ENCODE data around the gene STEAP1.
A peak's percentile ranks its signal among the peaks of the same experiment; 100 is the strongest.
"Not testable (repeated sequence)": the region's sequence is repeated elsewhere in the genome, so short reads cannot be mapped to it uniquely, and the experiment has no call there.

Gene STEAP1

GRCh38 chr7:90178166-90178565 lies 23.9 kb downstream of the STEAP1 start:
- peaks cover 8% of the 10 kb centered on the region for H3K4me1 ChIP-seq (ENCODE audit: control insufficient read depth, low read depth, low read length)
- H3K36me3 ChIP-seq (ENCODE audit: control insufficient read depth, low read depth, low read length), result no peaks in the 10 kb centered on the region
- H3K27me3 ChIP-seq (ENCODE audit: control insufficient read depth, insufficient read depth, low read length), result no peaks in the 10 kb centered on the region
- H3K9me3 ChIP-seq (ENCODE audit: control insufficient read depth, low read depth, low read length), result no peaks in the 10 kb centered on the region
- H3K4me3 ChIP-seq (ENCODE audit: low read length), result no peak overlapping the region
- no peak overlapping the region for H3K9ac ChIP-seq (ENCODE audit: low read length)
- H3K27ac ChIP-seq (ENCODE audit: low read length), result no peak overlapping the region

- Histone ChIP-seq H3K4me1 (ENCODE audit: control insufficient read depth, low read depth, low read length) (peaks cover 8% of the 10 kb centered on the region), H3K36me3 (ENCODE audit: control insufficient read depth, low read depth, low read length) (no peaks in the 10 kb centered on the region), H3K27ac (ENCODE audit: low read length) (no peak overlapping the region), H3K4me3 (ENCODE audit: low read length) (no peak overlapping the region), H3K9me3 (ENCODE audit: control insufficient read depth, low read depth, low read length) (no peaks in the 10 kb centered on the region), H3K9ac (ENCODE audit: low read length) (no peak overlapping the region), H3K27me3 (ENCODE audit: control insufficient read depth, insufficient read depth, low read length) (no peaks in the 10 kb centered on the region)
These were observed 24.5 kb downstream of the STEAP1 start for GRCh38 chr7:90178679-90179278.

- Histone ChIP-seq H3K27me3 (ENCODE audit: control insufficient read depth, insufficient read depth, low read length) (no peaks in the 10 kb centered on the region), H3K4me1 (ENCODE audit: control insufficient read depth, low read depth, low read length) (peaks cover 8% of the 10 kb centered on the region), H3K9ac (ENCODE audit: low read length) (no peak overlapping the region), H3K27ac (ENCODE audit: low read length) (no peak overlapping the region), H3K4me3 (ENCODE audit: low read length) (no peak overlapping the region), H3K9me3 (ENCODE audit: control insufficient read depth, low read depth, low read length) (no peaks in the 10 kb centered on the region), H3K36me3 (ENCODE audit: control insufficient read depth, low read depth, low read length) (no peaks in the 10 kb centered on the region)
These were observed 25.8 kb downstream of the STEAP1 start for GRCh38 chr7:90180011-90180585.

- H3K27ac ChIP-seq (ENCODE audit: low read length), result peak overlapping the region; percentile 10
- no peak overlapping the region for H3K9ac ChIP-seq (ENCODE audit: low read length)
- H3K36me3 ChIP-seq (ENCODE audit: control insufficient read depth, low read depth, low read length), result no peaks in the 10 kb centered on the region
- H3K27me3 ChIP-seq (ENCODE audit: control insufficient read depth, insufficient read depth, low read length), result no peaks in the 10 kb centered on the region
- H3K9me3 ChIP-seq (ENCODE audit: control insufficient read depth, low read depth, low read length), result no peaks in the 10 kb centered on the region
- H3K4me3 ChIP-seq (ENCODE audit: low read length), result no peak overlapping the region
- peaks cover 8% of the 10 kb centered on the region for H3K4me1 ChIP-seq (ENCODE audit: control insufficient read depth, low read depth, low read length)
These were observed 26.4 kb downstream of the STEAP1 start for GRCh38 chr7:90180649-90181048.

- no peak overlapping the region for H3K9ac ChIP-seq (ENCODE audit: low read length)
- H3K27me3 ChIP-seq (ENCODE audit: control insufficient read depth, insufficient read depth, low read length), result no peaks in the 10 kb centered on the region
- no peaks in the 10 kb centered on the region for H3K36me3 ChIP-seq (ENCODE audit: control insufficient read depth, low read depth, low read length)
- H3K4me1 ChIP-seq (ENCODE audit: control insufficient read depth, low read depth, low read length), result peaks cover 8% of the 10 kb centered on the region
- no peak overlapping the region for H3K4me3 ChIP-seq (ENCODE audit: low read length)
- H3K9me3 ChIP-seq (ENCODE audit: control insufficient read depth, low read depth, low read length), result no peaks in the 10 kb centered on the region
- no peak overlapping the region for H3K27ac ChIP-seq (ENCODE audit: low read length)
These were observed 27.2 kb downstream of the STEAP1 start for GRCh38 chr7:90181485-90181884.

GRCh38 chr7:90186290-90186689 lies 32.0 kb downstream of the STEAP1 start:
- not testable (repeated sequence) for H3K27ac ChIP-seq (ENCODE audit: low read length); H3K9ac ChIP-seq (ENCODE audit: low read length); H3K9me3 ChIP-seq (ENCODE audit: control insufficient read depth, low read depth, low read length); H3K36me3 ChIP-seq (ENCODE audit: control insufficient read depth, low read depth, low read length); H3K27me3 ChIP-seq (ENCODE audit: control insufficient read depth, insufficient read depth, low read length); H3K4me3 ChIP-seq (ENCODE audit: low read length); H3K4me1 ChIP-seq (ENCODE audit: control insufficient read depth, low read depth, low read length)

- no peak overlapping the region for H3K27ac ChIP-seq (ENCODE audit: low read length)
These were observed 33.3 kb downstream of the STEAP1 start for GRCh38 chr7:90187507-90188050.

GRCh38 chr7:90188281-90188680 lies 34.0 kb downstream of the STEAP1 start:
- peaks cover 11% of the 10 kb centered on the region for H3K9me3 ChIP-seq (ENCODE audit: control insufficient read depth, low read depth, low read length)
- H3K27ac ChIP-seq (ENCODE audit: low read length), result no peak overlapping the region

More at GRCh38 chr7:90187507-90188050, 33.3 kb downstream of the STEAP1 start:
- Histone ChIP-seq H3K27me3 (ENCODE audit: control insufficient read depth, insufficient read depth, low read length) (no peaks in the 10 kb centered on the region), H3K4me3 (ENCODE audit: low read length) (no peak overlapping the region), H3K36me3 (ENCODE audit: control insufficient read depth, low read depth, low read length) (no peaks in the 10 kb centered on the region), H3K9ac (ENCODE audit: low read length) (no peak overlapping the region), H3K9me3 (ENCODE audit: control insufficient read depth, low read depth, low read length) (peaks cover 11% of the 10 kb centered on the region), H3K4me1 (ENCODE audit: control insufficient read depth, low read depth, low read length) (no peaks in the 10 kb centered on the region)

GRCh38 chr7:90190995-90191394 lies 36.7 kb downstream of the STEAP1 start:
- H3K27ac ChIP-seq (ENCODE audit: low read length), result no peak overlapping the region
- H3K36me3 ChIP-seq (ENCODE audit: control insufficient read depth, low read depth, low read length), result no peaks in the 10 kb centered on the region
- H3K27me3 ChIP-seq (ENCODE audit: control insufficient read depth, insufficient read depth, low read length), result no peaks in the 10 kb centered on the region
- no peak overlapping the region for H3K4me3 ChIP-seq (ENCODE audit: low read length)
- H3K9ac ChIP-seq (ENCODE audit: low read length), result no peak overlapping the region
- H3K9me3 ChIP-seq (ENCODE audit: control insufficient read depth, low read depth, low read length), result peaks cover 11% of the 10 kb centered on the region
- no peaks in the 10 kb centered on the region for H3K4me1 ChIP-seq (ENCODE audit: control insufficient read depth, low read depth, low read length)

More at GRCh38 chr7:90188281-90188680, 34.0 kb downstream of the STEAP1 start:
- no peak overlapping the region for H3K4me3 ChIP-seq (ENCODE audit: low read length)
- no peaks in the 10 kb centered on the region for H3K27me3 ChIP-seq (ENCODE audit: control insufficient read depth, insufficient read depth, low read length)
- no peaks in the 10 kb centered on the region for H3K36me3 ChIP-seq (ENCODE audit: control insufficient read depth, low read depth, low read length)
- H3K9ac ChIP-seq (ENCODE audit: low read length), result no peak overlapping the region
- H3K4me1 ChIP-seq (ENCODE audit: control insufficient read depth, low read depth, low read length), result no peaks in the 10 kb centered on the region

GRCh38 chr7:90191648-90192047 lies 37.4 kb downstream of the STEAP1 start:
- Histone ChIP-seq H3K9ac (ENCODE audit: low read length) (no peak overlapping the region), H3K27ac (ENCODE audit: low read length) (no peak overlapping the region), H3K36me3 (ENCODE audit: control insufficient read depth, low read depth, low read length) (no peaks in the 10 kb centered on the region), H3K9me3 (ENCODE audit: control insufficient read depth, low read depth, low read length) (peaks cover 11% of the 10 kb centered on the region), H3K4me3 (ENCODE audit: low read length) (no peak overlapping the region), H3K4me1 (ENCODE audit: control insufficient read depth, low read depth, low read length) (no peaks in the 10 kb centered on the region), H3K27me3 (ENCODE audit: control insufficient read depth, insufficient read depth, low read length) (no peaks in the 10 kb centered on the region)

GRCh38 chr7:90192876-90193750 lies 38.8 kb downstream of the STEAP1 start:
- Histone ChIP-seq H3K27ac (ENCODE audit: low read length) (no peak overlapping the region), H3K27me3 (ENCODE audit: control insufficient read depth, insufficient read depth, low read length) (no peaks in the 10 kb centered on the region), H3K9ac (ENCODE audit: low read length) (no peak overlapping the region), H3K4me1 (ENCODE audit: control insufficient read depth, low read depth, low read length) (no peaks in the 10 kb centered on the region), H3K36me3 (ENCODE audit: control insufficient read depth, low read depth, low read length) (no peaks in the 10 kb centered on the region), H3K4me3 (ENCODE audit: low read length) (no peak overlapping the region), H3K9me3 (ENCODE audit: control insufficient read depth, low read depth, low read length) (peaks cover 11% of the 10 kb centered on the region)
